Suppressor macrophage treated with lipopolysaccharide for 1 hour (primary cell): ENCODE data around the gene LRRC43.
"Not testable (repeated sequence)": the region's sequence is repeated elsewhere in the genome, so short reads cannot be mapped to it uniquely, and the experiment has no call there.

Experiments
- DNase-seq, 3 donors: peaks; one replicate each; pipeline ENCODE4 v3.0.0-alpha.2; 2020 to 2022

Gene LRRC43

DNA sequence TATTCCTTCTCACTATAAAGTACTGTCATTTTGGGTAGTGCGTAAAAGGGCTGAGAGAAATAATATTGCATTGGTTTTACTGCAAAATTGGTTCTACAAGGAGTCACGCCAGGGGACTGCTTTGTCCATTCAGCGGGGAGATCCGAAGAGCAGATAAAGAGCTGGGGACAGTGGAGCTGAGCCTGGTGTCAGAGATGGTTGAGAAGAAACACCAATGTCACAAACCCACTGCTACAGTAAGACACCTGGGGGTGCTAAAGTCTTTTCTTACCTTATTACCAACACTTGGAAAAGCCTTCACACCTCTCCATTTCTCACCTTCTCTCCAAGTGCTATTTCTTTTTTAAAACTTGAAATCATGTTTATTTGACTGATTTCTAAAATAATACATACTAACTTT, 23.0 kb upstream of the LRRC43 start:
- DNase-seq = no peak

GRCh38 chr12:122160761-122161160, 22.2 kb upstream of the LRRC43 start:
- DNase-seq = no peak

DNA sequence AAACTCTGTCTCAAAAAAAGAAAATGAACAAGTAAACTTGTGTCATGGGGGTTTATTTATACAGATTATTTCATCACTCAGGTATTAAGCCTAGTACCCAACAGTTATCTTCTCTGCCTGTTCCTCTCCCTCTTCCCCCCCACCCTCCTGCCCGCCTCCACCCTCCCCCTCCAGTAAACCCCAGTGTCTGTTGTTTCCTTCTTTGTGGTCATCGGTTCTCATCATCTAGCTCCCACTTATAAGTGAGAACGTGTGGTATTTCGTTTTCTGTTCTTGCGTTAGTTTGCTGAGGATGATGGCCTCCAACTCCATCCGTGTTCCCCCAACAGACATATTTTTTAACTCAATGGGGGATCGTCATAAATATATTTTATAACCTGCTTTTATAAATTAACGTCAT, 21.2 kb upstream of the LRRC43 start:
- no peak for DNase-seq

DNA sequence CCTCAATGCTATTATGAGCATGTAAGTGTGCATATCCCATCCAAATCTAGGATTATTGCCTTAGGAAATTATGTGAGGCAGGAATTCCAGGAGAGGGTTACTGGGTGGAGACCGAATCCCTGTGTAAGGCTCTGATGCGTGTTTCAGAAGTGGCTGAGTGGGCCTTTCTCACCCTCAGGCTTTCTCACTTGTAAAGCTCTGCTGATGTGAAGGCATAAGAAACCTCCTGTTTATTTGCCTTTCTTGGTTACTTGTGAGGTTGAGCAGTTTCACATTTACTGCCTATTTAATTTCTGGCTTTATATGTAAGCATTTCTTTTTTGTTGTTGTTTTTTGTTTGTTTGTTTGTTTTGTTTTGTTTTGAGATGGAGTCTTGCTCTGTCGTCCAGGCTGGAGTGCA, 19.9 kb upstream of the LRRC43 start:
- DNase-seq = no peak

- DNase-seq = no peak
These were observed 16.2 kb upstream of the LRRC43 start for GRCh38 chr12:122166422-122167349.

DNA sequence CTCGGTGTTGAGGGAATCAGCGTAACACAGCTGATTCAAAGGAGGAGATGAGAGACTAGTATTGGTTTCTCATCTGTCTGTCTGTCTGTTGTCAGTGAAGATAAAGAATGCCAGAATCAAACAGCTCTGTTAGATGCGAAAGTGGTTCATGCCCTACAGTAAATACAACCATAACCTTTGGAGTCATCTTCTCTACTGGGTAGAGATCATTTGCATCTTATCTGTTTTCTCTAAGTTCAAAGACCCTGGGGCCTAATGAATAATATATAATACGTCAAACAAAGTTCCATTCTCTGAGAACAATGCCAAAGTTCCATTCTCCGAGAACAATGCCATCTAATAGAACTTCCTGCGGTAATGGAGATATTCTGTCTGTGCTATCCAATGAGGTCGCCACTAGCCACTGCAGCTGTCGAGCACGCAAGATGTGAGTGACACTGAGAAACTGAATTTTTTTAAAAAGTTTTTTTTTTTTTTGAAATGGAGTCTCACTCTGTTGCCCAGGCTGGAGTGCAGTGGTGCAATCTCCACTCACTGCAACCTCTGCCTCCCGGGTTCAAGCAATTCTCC, 15.5 kb upstream of the LRRC43 start:
- DNase-seq = no peak

GRCh38 chr12:122168492-122168891, 14.4 kb upstream of the LRRC43 start:
- DNase-seq = no peak

GRCh38 chr12:122171399-122171798, 11.5 kb upstream of the LRRC43 start:
- DNase-seq = no peak

DNA sequence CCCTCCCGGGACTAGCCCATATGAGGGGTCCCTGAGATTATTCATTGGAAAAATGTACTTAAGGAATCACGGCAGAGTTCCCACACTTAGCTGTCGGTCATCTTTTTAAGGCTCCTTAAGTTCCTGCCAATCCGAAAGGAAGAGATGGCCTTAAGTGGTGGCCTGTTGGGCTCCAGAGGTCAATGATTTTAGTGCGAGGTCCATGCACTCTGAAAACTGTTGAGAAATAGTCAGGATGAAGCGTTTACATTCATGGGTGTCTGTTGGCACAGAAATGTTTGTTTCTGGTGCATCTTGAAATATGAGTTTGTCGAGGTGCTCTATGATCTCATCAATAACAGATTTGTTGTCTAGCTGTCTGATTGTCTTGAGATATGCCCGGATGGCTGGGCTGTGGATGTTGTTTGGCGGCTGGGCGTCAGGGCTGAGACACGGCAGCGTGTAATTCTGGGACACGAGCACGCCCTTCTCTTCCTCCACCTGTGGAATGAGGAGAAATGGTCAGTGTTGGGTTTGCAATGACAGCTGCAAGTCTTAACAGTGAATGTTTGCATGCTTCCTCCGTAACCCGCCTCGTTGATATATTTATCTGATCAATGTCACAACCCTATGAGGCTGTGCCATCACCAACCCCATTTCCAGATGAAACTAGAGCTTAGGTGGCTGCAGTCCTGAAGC, 10.5 kb upstream of the LRRC43 start:
- no peak for DNase-seq

- no peak for DNase-seq
These were observed 8.6 kb upstream of the LRRC43 start, which contains the start of gene IL31 for GRCh38 chr12:122174155-122174845. IL31 (minus strand) TSS chr12:122174221; CDS start chr12:122174172, 49 bp downstream.

GRCh38 chr12:122176473-122176872, 6.5 kb upstream of the LRRC43 start:
- DNase-seq = not testable (repeated sequence)

DNA sequence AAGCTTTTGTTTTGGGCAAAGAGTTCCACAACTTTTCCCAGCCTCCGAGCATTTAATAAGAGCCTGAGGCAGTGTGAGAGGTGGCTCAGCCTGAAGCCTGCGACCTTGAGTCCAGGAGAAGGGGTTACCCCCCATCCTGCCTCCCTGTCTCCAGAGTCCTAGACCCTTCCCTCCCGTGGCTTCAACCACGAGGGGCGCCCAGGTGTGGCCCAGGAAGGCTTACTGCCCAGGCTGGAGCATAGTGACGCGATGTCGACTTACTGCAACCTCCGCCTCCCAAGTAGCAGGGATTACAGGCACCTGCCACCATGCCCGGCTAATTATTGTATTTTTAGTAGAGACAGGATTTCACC, 641 bp downstream of the LRRC43 start:
- no peak for DNase-seq

DNA sequence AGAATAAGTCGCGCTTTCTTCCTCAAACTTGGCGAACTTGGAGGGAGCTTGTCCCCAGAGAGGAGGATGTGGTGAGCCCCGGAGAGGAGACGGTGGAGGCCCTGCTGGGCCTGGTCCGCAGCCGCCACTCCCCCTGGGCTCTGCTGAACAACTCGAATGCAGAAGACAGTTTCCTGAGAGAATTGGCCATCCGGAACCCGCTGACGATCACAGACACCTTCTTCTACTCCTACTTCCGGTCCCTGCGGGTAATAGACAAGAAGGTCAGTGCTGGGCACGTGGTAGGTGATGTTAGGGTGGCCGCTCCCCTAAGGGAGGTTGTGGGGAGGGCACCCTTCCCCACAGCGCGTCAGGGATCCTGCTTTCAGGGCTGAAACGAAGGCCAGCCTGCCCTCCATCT, 1.6 kb downstream of the LRRC43 start:
- DNase-seq = peak in 1 of 3 donors; percentile 13

DNA sequence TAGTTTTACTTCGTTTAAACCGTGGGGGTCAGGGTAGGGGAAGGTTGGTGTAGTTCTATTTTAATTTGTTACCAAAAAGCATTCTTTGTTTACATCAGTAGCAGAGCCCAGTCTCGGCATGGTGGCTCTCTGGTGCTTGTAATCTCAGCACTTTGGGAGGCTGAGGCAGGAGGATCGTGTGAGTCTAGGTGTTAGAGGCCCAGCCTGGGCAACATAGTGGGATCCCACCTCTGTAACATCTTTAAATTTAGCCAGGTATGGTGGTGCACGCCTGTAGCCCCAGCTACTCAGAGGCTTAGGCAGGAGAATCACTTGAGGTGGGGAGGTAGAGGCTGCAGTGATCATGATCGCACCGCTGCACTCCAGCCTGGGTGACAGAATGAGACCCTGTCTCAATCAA, 2.2 kb downstream of the LRRC43 start:
- no peak for DNase-seq

DNA sequence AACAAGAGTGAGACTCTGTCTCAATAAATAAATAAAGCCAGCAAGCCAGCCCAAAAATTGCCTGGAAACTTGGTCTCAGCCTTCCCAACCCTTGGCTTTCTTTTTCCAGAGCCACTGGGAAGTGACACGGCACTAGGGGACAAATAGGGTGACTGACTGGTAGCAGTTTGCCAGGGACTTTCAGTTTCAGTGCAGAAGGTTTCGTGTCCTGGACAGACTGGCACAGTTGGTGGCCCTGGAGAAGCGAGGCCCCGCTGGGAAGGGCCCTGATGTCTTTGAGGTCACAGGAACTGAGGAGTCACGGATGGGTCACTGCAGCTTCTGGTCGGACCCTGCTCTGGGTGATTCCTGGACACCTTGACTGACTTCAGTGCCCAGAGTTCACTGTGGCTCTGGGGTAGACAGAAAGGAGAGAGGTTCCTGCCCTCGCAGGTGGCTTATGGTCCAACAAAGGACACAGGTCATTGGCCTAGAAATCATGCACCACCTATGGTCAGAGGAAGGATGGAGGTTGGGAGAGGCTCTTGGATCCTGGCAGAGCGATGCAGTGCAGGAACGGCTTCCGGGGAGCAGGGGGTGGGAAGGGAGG, 2.7 kb downstream of the LRRC43 start:
- peak in 1 of 3 donors; percentile 21 for DNase-seq

DNA sequence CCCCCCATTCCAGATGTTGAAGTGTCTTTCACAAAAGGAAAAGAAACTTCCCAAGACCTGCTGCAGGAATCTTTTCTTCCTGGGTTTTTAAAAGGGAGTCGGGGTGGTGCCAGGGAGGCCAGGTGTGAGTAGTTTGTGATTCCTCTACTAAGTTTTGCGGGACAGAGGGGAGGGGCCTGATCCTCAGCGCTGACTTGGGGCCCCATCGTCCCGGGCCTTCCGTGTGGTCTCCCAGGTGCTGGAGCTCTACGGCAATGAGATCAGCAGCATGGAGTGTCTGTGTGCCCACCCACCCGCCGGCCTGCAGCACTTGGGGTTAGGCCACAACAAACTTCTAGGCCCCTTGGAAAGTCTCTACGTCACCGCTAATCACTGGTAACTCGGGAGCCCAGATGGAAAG, 4.5 kb downstream of the LRRC43 start:
- DNase-seq = no peak

DNA sequence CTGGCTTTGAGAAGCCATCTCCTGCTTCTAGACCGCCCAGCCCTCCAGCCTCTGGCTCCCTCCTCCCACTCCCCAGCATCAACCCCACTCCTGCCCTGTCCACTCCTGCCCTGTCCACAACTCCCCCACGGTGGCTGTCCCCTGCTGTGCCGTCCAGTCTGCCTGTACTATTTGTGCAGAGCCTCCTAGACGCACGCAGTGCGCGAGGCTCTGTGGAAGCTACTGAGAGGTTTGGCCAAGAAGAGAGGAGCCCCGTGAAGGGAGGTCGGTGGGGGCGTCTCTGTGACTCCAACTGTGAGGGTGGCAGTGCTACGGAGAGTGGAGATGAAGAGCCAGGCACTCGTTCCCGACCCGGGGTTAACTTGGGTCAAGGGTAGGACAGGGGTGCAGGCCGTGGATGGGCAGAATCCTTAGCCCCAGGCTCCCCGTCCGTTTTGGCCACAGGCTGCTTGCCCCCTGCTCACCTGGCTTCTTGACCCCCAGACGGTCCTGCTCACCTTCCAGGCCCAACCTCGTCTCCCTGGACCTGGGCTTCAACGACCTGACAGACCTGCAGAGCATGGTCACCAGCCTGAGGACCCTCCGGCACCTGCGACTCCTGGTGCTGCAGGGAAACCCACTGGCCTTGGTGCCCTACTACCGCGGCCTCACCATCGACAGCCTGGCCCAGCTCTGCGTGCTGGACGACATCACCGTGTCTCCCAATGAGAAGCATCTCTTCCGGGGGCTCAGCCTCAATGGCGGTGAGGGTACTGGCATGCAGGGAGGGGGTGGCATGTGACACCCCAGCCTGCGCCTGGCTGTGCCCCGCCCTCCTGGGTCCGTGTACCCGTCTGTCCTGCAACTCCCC, 6.9 kb downstream of the LRRC43 start:
- no peak for DNase-seq

- peak; percentile 59 to 72 (median 69) for DNase-seq
These were observed 8.1 kb downstream of the LRRC43 start for GRCh38 chr12:122190842-122191668.

- DNase-seq = no peak
These were observed 9.5 kb downstream of the LRRC43 start for GRCh38 chr12:122192441-122192840.

DNA sequence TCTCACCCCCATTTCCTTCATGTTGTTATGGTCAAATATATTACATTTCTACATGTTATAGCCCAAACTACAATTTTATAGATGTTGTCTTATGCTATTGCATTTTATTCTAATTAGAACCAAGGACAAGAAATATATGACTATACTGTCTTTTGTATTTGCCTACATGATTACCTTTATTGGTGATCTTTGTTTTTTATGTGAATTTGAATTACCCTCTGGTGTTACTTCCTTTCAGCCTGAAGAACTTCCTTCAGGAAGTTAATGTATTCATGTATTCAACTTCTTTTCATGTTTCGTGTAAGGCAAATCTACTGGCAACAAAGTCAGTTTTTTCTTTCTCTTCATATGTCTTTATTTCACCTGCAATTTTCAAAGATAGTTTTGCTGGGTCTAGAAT, 11.9 kb downstream of the LRRC43 start:
- DNase-seq = no peak

DNA sequence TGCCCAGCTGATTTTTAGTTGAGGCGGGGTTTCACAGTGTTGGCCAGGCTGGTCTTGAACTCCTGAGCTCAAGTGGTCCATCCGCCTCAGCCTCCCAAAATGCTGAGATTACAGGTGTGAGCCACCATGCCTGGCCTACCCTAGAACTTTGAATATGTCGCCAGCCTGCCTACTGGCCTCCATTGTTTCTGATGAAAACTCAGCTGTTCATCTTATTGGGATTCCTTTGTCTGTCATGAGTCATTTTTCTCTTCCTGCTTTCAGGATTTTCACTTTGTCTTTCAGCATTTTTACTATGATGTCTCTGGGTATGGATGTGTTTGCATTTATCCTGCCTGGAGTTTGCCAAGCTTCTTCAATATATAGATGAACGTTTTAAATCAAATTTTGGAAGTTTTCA, 12.5 kb downstream of the LRRC43 start:
- no peak for DNase-seq
